Stimulated activated CD8-positive, alpha-beta memory T cell treated with anti-CD3 and anti-CD28 coated beads, Interleukin-12 subunit alpha, Interleukin-12 subunit beta, amount 100 ng/mL, for 1 hour (primary cell): ENCODE results near the gene SORCS2.

Source experiments
- DNase-seq: peaks from one replicate; pipeline ENCODE4 v3.0.0-alpha.2; 2020; ENCODE audit warnings: low read depth

SORCS2 gene

GRCh38 chr4:7736436-7737267 is 544.3 kb downstream of the SORCS2 start:
- DNase-seq = no peak

DNA sequence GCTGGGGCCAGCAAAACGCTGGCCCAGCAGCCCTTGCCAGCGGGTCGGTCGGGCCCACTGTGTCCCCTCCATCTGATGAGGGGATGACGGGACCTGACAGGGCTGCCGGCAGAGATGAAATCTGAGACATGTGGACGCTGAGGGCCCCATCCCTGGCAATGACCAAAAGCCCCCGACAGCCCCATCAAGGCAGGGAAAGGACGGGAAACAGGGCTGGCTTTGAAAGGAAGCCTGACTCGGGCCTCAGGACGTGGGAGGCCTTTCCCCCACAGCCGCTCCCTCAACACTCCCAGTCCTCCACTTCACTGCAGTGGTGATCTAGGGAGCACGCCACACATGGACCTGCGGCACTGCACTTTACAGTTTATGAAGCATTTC is 544.9 kb downstream of the SORCS2 start:
- DNase-seq = no peak

GRCh38 chr4:7737752-7738457 is 545.6 kb downstream of the SORCS2 start:
- no peak for DNase-seq

DNA sequence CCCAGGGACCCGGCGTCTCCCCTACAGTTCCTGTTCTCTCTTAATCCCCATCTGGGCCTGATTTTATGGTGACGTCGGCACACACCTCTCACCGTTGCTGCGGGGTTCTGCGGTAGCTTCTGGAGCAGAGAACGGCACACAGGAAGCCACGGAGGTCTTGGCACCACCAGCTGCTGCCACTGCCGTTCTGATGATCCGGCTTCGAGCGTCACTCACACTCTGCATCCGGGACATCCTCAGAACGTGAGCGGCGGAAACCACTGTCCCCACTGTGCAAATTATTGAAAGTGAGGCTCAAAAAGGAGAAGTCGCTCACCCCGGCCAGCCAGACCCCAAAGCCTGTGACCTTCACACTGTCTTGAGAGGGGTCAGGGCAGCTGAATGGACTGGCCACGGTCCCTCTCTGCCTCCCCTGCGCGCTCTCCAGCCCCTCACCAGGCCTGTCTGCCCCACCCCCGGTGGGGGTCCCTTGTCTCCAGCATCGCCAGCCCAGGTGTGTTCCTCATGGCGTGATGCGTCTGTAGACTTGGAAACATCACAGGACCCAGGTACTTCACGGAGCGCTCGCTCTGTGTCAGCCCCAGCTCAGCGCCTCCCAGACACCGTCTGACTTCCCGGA is 546.2 kb downstream of the SORCS2 start:
- DNase-seq = no peak

GRCh38 chr4:7739077-7739917 is 547.0 kb downstream of the SORCS2 start:
- no peak for DNase-seq

DNA sequence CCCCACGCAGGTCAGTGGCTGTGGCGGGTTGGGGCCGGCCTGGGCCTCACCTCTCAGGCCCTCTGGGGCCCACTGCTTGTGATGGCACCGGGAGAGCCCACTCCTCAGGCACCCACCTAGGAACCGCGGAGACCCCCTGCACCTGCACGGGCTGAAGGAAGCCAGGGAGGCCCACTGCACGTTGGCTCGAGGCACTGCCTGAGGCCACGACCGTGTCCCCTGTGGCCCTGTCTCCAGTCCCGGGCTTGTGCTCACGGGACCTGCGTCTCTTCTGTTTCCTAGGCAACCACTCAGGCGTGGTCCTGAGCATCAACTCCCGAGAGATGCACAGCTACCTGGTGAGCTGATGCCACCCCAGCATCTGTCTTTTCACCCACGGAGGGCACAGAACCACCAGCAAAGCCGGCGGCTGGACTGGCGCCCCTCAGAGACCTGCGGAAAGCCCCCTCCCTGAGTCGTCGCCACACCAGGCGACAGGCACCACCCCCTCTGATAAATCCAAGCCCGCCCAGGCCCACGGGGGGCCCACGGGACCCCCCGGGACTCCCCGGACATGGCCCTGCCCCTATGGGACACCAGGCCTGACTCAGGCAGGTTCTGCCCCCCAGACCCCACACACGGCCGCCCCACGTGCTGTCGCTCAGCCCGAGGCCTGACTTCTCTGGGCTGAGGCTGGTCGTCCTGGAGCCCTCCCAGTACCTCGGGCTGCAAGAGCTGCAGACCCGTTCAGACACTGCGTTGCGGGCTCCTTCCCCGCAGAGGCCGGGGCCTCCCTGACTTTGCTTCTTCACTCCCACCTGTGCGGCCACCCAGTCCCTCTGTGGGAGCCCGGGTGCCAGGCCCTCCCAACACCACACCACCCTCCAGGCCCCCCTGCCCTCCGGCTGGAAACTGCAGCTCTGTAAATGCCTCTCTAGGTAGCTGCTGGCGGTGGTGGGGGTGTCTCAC is 547.9 kb downstream of the SORCS2 start:
- DNase-seq = no peak

GRCh38 chr4:7740866-7741525 is 548.7 kb downstream of the SORCS2 start:
- no peak for DNase-seq

DNA sequence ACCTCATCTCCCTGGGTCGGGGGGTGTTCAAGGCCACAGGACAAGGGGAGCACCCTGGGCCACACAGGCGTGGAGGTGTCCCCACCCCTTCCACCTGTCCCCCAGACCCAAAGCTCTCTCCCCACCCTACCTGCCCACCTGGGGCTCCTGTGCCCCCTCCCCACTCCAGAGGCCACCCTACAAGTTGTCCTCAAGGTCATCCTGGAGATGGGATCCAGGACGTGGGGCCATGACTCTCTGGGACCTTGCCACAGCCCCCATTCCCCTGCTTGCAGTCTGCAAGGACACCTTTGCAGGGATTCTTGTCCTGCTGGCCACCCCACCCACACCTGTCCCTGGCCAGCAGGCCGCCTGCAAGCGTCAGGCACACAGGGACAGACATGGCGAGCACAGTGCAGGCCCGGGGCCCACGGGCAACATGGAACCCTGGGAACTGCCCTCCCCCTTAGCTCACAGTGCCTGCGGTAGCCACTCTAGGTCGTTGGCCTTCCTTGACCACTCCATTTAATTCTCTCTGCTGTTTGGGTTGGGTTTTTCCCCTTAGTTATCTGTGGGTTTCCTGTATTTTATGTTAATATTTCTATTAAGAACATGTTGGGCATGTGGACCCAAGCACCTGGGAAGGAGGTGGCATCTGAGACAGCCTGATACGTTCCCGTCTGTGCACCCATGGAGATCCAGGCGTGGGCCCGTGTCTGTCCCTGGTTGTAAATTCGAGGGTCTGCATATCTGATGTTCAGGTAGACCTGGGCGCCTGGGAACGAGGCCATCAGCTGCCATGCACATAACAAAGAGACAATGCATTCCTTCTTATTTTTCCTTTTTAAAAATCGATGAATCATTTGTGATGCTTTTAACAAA is 549.8 kb downstream of the SORCS2 start:
- no peak for DNase-seq

DNA sequence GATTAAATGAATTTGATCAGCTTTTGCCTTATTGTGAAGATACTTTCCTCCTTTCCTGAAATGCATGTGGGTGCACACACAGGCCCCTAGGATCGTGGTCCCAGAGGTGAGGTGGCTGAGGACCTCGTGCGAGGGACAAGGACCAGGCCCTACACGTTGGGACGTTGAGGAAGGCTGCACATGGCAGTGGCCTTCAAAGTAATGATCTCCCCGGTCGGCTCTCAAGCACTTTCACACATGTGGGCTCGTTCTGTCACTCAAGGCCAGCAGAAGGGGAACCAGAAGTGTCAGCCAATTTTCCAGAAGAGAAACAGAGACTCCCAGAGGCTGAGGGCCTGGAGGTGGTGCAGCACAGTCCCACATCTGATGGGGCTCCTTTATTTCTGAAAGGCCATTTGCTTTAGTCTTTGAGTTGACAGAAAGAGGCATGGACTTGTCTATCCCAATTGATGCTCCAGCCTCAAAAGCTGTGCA is 550.5 kb downstream of the SORCS2 start:
- no peak for DNase-seq

- no peak for DNase-seq
Observed at GRCh38 chr4:7744142-7744804, 551.9 kb downstream of the SORCS2 start.

GRCh38 chr4:7745301-7745885 is 553.1 kb downstream of the SORCS2 start:
- DNase-seq = no peak

GRCh38 chr4:7746351-7747061 is 554.2 kb downstream of the SORCS2 start:
- DNase-seq = no peak

- DNase-seq = no peak
Observed at GRCh38 chr4:7747062-7747385, 554.7 kb downstream of the SORCS2 start.

DNA sequence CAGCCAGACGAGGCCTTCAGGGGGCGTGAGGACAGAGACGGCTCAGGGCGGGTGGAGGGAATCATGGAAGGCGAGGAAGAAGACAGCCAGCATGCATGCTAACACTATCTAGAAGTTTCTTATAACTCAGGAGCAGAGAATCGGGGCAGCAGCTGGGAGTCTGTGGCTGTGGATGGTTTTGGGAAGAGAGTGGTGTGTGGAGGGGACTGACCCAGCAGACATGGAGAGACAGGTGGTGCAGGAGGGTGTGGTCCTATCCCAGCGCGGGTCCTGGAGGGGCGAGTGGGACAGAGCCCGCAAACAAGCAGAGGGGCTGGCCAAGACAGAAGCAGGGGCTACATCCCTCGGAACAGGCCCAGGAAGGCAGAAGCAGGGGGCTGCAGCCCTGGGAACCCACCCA is 555.2 kb downstream of the SORCS2 start:
- no peak for DNase-seq

DNA sequence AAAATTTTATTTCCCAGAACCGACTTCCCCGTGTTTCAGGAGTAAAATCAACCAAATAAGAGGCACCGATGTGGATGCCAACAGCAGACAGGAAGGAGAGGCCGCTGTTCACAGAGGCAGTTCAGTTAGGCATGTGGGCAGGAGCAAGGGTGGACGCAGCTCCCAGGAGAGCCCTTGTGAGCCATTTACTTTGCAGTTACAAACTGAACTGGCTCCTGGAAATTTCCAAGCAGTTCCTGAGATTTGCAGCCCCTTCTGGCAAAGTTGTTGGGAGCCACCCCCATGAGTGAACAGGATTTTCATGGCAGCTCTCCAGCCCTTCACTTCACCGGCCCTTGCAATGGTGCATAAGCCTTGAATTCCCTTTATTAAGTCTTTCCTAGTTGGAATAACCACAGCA is 558.2 kb downstream of the SORCS2 start:
- no peak for DNase-seq

- no peak for DNase-seq
Observed at GRCh38 chr4:7750972-7751371, 558.6 kb downstream of the SORCS2 start.

GRCh38 chr4:7752649-7753048 is 560.3 kb downstream of the SORCS2 start:
- DNase-seq = no peak

GRCh38 chr4:7753271-7753670 is 560.9 kb downstream of the SORCS2 start:
- no peak for DNase-seq
